ENCODE measurements around the gene TENT4A.

DNA sequence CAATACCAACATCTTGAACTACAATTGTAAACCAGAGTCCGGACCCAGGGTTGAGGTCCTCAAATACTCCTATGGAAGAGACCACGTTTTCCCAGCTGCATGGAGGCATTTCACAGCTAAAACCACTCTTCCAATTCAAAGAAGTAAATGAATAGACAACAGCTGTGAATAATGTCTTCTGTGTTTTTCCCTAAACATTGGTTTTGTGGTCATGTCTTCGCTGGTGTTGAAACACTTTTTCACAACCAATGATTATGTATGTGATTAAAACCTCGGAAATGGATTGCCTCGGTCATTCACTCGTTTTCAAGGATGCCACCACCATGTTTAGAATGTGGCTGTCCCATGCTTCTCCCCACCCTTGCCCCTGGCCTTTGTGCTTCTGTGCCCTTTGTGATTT, 9.4 kb upstream of the TENT4A start:
- TF ChIP-seq, protein P1, sequence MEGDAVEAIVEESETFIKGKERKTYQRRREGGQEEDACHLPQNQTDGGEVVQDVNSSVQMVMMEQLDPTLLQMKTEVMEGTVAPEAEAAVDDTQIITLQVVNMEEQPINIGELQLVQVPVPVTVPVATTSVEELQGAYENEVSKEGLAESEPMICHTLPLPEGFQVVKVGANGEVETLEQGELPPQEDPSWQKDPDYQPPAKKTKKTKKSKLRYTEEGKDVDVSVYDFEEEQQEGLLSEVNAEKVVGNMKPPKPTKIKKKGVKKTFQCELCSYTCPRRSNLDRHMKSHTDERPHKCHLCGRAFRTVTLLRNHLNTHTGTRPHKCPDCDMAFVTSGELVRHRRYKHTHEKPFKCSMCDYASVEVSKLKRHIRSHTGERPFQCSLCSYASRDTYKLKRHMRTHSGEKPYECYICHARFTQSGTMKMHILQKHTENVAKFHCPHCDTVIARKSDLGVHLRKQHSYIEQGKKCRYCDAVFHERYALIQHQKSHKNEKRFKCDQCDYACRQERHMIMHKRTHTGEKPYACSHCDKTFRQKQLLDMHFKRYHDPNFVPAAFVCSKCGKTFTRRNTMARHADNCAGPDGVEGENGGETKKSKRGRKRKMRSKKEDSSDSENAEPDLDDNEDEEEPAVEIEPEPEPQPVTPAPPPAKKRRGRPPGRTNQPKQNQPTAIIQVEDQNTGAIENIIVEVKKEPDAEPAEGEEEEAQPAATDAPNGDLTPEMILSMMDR (IDR thresholded peaks at IDR 0.05) = no peak
- TF ChIP-seq POLR2A (IDR thresholded peaks at IDR 0.05) (no peak), EP300 (IDR thresholded peaks at IDR 0.05; ENCODE audit: low read depth) (no peak), POLR2AphosphoS5 (IDR thresholded peaks at IDR 0.05) (no peak)
